GM23338 (cell line): ENCODE measurements around the gene SLC6A5. TPM values are rescaled to one million over a fixed set of nuclear protein-coding genes. Genes with fewer than 3 reads are reported as not detected.

Experiments used
- ATAC-seq: fragments of 200-7000 bp; cut with Tn5 transposase; 3 replicates; pipeline ENCODE4 v1.9.1; 2020
- DNase-seq: peaks from one replicate; pipeline ENCODE4 v3.0.0-alpha.2; 2015; ENCODE audit warnings: low spot score
- H2AFZ ChIP-seq: fragments of 200-600 bp; sonication (generic); 2 replicates; pipeline ENCODE4 v1.8.0; 2016; ENCODE audit warnings: antibody characterized with exemption, mild to moderate bottlenecking, moderate library complexity
- H3F3A ChIP-seq: fragments of 200-600 bp; sonication (generic); replicated peaks from 2 replicates; pipeline ENCODE4 v1.8.0; 2017; ENCODE audit warnings: antibody characterized with exemption, mixed run types, low read depth
- H3K27ac ChIP-seq: fragments of 200-600 bp; sonication (generic); 2 replicates; pipeline ENCODE4 v1.6.1; 2016; ENCODE audit warnings: low read depth
- H3K27me3 ChIP-seq: fragments of 200-600 bp; sonication (generic); 2 replicates; pipeline ENCODE4 v1.8.0; 2016; ENCODE audit warnings: mild to moderate bottlenecking, mixed run types, moderate library complexity; ENCODE audit not compliant: insufficient read depth
- H3K36me3 ChIP-seq: fragments of 200-600 bp; sonication (generic); 2 replicates; pipeline ENCODE4 v1.8.0; 2016; ENCODE audit warnings: mild to moderate bottlenecking; ENCODE audit not compliant: insufficient read depth
- H3K4me1 ChIP-seq: fragments of 200-600 bp; sonication (generic); 2 replicates; pipeline ENCODE4 v1.8.0; 2016; ENCODE audit warnings: mild to moderate bottlenecking, moderate library complexity; ENCODE audit not compliant: insufficient read depth
- H3K4me2 ChIP-seq: fragments of 200-600 bp; sonication (generic); 2 replicates; pipeline ENCODE4 v1.7.1; 2017; ENCODE audit warnings: mixed run types
- H3K4me3 ChIP-seq: fragments of 200-600 bp; sonication (generic); 2 replicates; pipeline ENCODE4 v1.6.1; 2016; ENCODE audit warnings: mixed run types
- H3K79me2 ChIP-seq: fragments of 200-600 bp; sonication (generic); replicated peaks from 2 replicates; pipeline ENCODE4 v1.8.0; 2017; ENCODE audit warnings: mild to moderate bottlenecking; ENCODE audit not compliant: insufficient read depth
- H3K9me2 ChIP-seq: fragments of 200-600 bp; sonication (generic); 2 replicates; pipeline ENCODE4 v1.8.0; 2017; ENCODE audit not compliant: insufficient read depth
- H4K20me1 ChIP-seq: fragments of 200-600 bp; sonication (generic); replicated peaks from 2 replicates; pipeline ENCODE4 v1.8.0; 2017; ENCODE audit warnings: mild to moderate bottlenecking; ENCODE audit not compliant: insufficient read depth
- H3K27ac Mint-ChIP-seq: 2 replicates; pipeline ENCODE4 v1.8.0; 2020; ENCODE audit warnings: inconsistent platforms, mild to moderate bottlenecking, moderate library complexity, mixed read lengths
- H3K27me3 Mint-ChIP-seq: 3 replicates; pipeline ENCODE4 v1.8.0; 2022; ENCODE audit warnings: low read depth, mild to moderate bottlenecking, moderate library complexity, mixed read lengths, inconsistent platforms; ENCODE audit not compliant: insufficient read depth, poor library complexity
- H3K36me3 Mint-ChIP-seq: 3 replicates; pipeline ENCODE4 v1.8.0; 2021; ENCODE audit warnings: low read depth, mild to moderate bottlenecking, inconsistent platforms, moderate library complexity, mixed read lengths
- H3K4me1 Mint-ChIP-seq: 3 replicates; pipeline ENCODE4 v1.8.0; 2020; ENCODE audit warnings: mild to moderate bottlenecking, inconsistent platforms, mixed read lengths
- H3K4me3 Mint-ChIP-seq: 3 replicates; pipeline ENCODE4 v1.8.0; 2021; ENCODE audit warnings: moderate library complexity, mild to moderate bottlenecking, inconsistent platforms, mixed read lengths
- H3K9me3 Mint-ChIP-seq: 3 replicates; pipeline ENCODE4 v1.8.0; 2020; ENCODE audit warnings: moderate library complexity, mild to moderate bottlenecking, inconsistent platforms, mixed read lengths
- CREB1 ChIP-seq: fragments of 250-450 bp; sonication (Bioruptor Pico); IDR thresholded peaks from 2 replicates; pipeline ENCODE4 v1.5.0; 2020; ENCODE audit warnings: low read depth, mild to moderate bottlenecking, moderate library complexity
- ETS1 ChIP-seq: IDR thresholded peaks from 2 replicates; pipeline ENCODE4 v1.6.1; 2016; ENCODE audit warnings: antibody characterized with exemption
- EZH2 ChIP-seq: fragments of 200-600 bp; sonication (generic); IDR thresholded peaks from one replicate; pipeline ENCODE4 v1.8.0; 2017; ENCODE audit warnings: antibody characterized with exemption, mild to moderate bottlenecking, low read depth; ENCODE audit not compliant: unreplicated experiment
- EZH2phosphoT487 ChIP-seq: fragments of 200-600 bp; sonication (generic); IDR thresholded peaks from one replicate; pipeline ENCODE4 v1.8.1; 2018; ENCODE audit warnings: antibody characterized with exemption; ENCODE audit not compliant: unreplicated experiment
- JUNB ChIP-seq: IDR thresholded peaks from one replicate; pipeline ENCODE4 v1.6.1; 2016; ENCODE audit warnings: antibody characterized with exemption; ENCODE audit not compliant: unreplicated experiment
- NANOG ChIP-seq: IDR thresholded peaks from 2 replicates; pipeline ENCODE4 v1.6.1; 2016; ENCODE audit warnings: antibody characterized with exemption, borderline replicate concordance
- POLR2AphosphoS5 ChIP-seq: IDR thresholded peaks from 2 replicates; pipeline ENCODE4 v1.6.1; 2016; ENCODE audit warnings: antibody characterized with exemption, low read depth
- STAT1 ChIP-seq: IDR thresholded peaks from one replicate; pipeline ENCODE4 v1.6.1; 2016; ENCODE audit warnings: antibody characterized with exemption; ENCODE audit not compliant: unreplicated experiment
- ZNF114 ChIP-seq: fragments of 250-450 bp; sonication (Bioruptor Pico); IDR thresholded peaks from 2 replicates; pipeline ENCODE4 v1.5.0; 2020; ENCODE audit warnings: mild to moderate bottlenecking, moderate library complexity
- ZNF331 ChIP-seq: fragments of 250-450 bp; sonication (Bioruptor Pico); IDR thresholded peaks from 2 replicates; pipeline ENCODE4 v1.5.0; 2020; ENCODE audit warnings: low read depth, mild to moderate bottlenecking, moderate library complexity
- ZNF462 ChIP-seq: fragments of 250-450 bp; sonication (Bioruptor Pico); IDR thresholded peaks from 2 replicates; pipeline ENCODE4 v1.5.0; 2020; ENCODE audit warnings: mild to moderate bottlenecking, moderate library complexity
- polyA plus RNA-seq: library from polyadenylated mRNA; unstranded; fragments of >200 nt; fragmentation: Nextera tagmentation; extraction: Ambion mirVana; gene quantifications from 2 replicates; pipeline ENCODE4 v1.2.1, GENCODE V29; 2016
- total RNA-seq: library from RNA; depleted of rRNA; stranded (reverse); fragments of >200 nt; shearing (Covaris generic); gene quantifications from 2 replicates; pipeline ENCODE4 v1.2.3, GENCODE V29; 2014
- TF ChIP-seq, protein P1 (sequence below), 2 experiments: fragments of 200-600 bp in 1 of 2; sonication (generic) in 1 of 2; conservative IDR thresholded peaks; 2 replicates each; pipeline versions ENCODE4 v1.5.1 to v1.6.1; 2016 to 2017; ENCODE audit warnings: antibody characterized with exemption in 2 of 2, low read depth in 2 of 2, mild to moderate bottlenecking in 2 of 2, moderate library complexity in 1 of 2
- TF ChIP-seq, protein P2 (sequence below): IDR thresholded peaks from one replicate; pipeline ENCODE4 v1.6.1; 2018; ENCODE audit warnings: antibody characterized with exemption; ENCODE audit not compliant: unreplicated experiment

SLC6A5 gene
- total and polyA plus RNA-seq, 2 experiments from 2014 or later: not detected

GRCh38 chr11:20610825-20611224 is 11.4 kb downstream of the SLC6A5 start:
- ATAC-seq (no peak), DNase-seq (no peak)
- TF ChIP-seq, protein P1, sequence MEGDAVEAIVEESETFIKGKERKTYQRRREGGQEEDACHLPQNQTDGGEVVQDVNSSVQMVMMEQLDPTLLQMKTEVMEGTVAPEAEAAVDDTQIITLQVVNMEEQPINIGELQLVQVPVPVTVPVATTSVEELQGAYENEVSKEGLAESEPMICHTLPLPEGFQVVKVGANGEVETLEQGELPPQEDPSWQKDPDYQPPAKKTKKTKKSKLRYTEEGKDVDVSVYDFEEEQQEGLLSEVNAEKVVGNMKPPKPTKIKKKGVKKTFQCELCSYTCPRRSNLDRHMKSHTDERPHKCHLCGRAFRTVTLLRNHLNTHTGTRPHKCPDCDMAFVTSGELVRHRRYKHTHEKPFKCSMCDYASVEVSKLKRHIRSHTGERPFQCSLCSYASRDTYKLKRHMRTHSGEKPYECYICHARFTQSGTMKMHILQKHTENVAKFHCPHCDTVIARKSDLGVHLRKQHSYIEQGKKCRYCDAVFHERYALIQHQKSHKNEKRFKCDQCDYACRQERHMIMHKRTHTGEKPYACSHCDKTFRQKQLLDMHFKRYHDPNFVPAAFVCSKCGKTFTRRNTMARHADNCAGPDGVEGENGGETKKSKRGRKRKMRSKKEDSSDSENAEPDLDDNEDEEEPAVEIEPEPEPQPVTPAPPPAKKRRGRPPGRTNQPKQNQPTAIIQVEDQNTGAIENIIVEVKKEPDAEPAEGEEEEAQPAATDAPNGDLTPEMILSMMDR (conservative IDR thresholded peaks at IDR 0.05; ENCODE audit: low read depth in 2 of 2): no peak
- TF ChIP-seq, protein P2, sequence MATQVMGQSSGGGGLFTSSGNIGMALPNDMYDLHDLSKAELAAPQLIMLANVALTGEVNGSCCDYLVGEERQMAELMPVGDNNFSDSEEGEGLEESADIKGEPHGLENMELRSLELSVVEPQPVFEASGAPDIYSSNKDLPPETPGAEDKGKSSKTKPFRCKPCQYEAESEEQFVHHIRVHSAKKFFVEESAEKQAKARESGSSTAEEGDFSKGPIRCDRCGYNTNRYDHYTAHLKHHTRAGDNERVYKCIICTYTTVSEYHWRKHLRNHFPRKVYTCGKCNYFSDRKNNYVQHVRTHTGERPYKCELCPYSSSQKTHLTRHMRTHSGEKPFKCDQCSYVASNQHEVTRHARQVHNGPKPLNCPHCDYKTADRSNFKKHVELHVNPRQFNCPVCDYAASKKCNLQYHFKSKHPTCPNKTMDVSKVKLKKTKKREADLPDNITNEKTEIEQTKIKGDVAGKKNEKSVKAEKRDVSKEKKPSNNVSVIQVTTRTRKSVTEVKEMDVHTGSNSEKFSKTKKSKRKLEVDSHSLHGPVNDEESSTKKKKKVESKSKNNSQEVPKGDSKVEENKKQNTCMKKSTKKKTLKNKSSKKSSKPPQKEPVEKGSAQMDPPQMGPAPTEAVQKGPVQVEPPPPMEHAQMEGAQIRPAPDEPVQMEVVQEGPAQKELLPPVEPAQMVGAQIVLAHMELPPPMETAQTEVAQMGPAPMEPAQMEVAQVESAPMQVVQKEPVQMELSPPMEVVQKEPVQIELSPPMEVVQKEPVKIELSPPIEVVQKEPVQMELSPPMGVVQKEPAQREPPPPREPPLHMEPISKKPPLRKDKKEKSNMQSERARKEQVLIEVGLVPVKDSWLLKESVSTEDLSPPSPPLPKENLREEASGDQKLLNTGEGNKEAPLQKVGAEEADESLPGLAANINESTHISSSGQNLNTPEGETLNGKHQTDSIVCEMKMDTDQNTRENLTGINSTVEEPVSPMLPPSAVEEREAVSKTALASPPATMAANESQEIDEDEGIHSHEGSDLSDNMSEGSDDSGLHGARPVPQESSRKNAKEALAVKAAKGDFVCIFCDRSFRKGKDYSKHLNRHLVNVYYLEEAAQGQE: no peak
- TF ChIP-seq ZNF462 (CRISPR knock-in tag) (no peak), POLR2AphosphoS5 (no peak), EZH2phosphoT487 (no peak), CREB1 (CRISPR knock-in tag) (no peak), JUNB (no peak), ZNF331 (no peak), NANOG (no peak), STAT1 (no peak), EZH2 (no peak), ZNF114 (CRISPR knock-in tag) (no peak), ETS1 (no peak)
- Histone ChIP-seq H3K79me2 (no peaks in the 10 kb centered on the region), H3K4me1 (peaks cover 12% of the 10 kb centered on the region), H3K27ac (no peak overlapping the region), H3K36me3 (no peaks in the 10 kb centered on the region), H2AFZ (peak overlapping the region; percentile 40), H3K27me3 (0 out of 2 replicates have a peak, but pooled peaks cover 13% of the 10 kb centered on the region), H3K9me2 (no peaks in the 10 kb centered on the region), H3F3A (no peaks in the 10 kb centered on the region), H3K4me3 (no peak overlapping the region), H3K4me2 (peak overlapping the region; percentile 43), H4K20me1 (no peaks in the 10 kb centered on the region)
- H3K4me1 Mint-ChIP-seq: peaks cover 23% of the 10 kb centered on the region
- no peaks in the 10 kb centered on the region for H3K36me3 Mint-ChIP-seq
- no peaks in the 10 kb centered on the region for H3K9me3 Mint-ChIP-seq
- H3K27ac Mint-ChIP-seq: no peak overlapping the region
- H3K27me3 Mint-ChIP-seq: peaks cover 4% of the 10 kb centered on the region
- H3K4me3 Mint-ChIP-seq: no peak overlapping the region
